Kidney (tissue), 14 donors: ENCODE data around the gene TMSB15C. TPM values are rescaled to one million over a fixed set of nuclear protein-coding genes. Genes with fewer than 3 reads are reported as not detected.
"Not testable (repeated sequence)": the region's sequence is repeated elsewhere in the genome, so short reads cannot be mapped to it uniquely, and the experiment has no call there.

ENCODE experiments used
- DNase-seq, 5 donors: peaks; one replicate each; pipeline ENCODE4 v3.0.0-alpha.2; 2013 to 2020
- FAIRE-seq: peaks from 2 replicates; lab custom pipeline; 2012; peaks lifted over from hg19 to GRCh38; lab: Jason Lieb, UNC
- H3K27ac ChIP-seq, 2 donors: one replicate each; pipeline ENCODE4 v1.7.0; 2013; ENCODE audit warnings: low read depth in 2 of 2, low read length in 2 of 2, inconsistent platforms in 1 of 2
- H3K27me3 ChIP-seq: one replicate; pipeline ENCODE4 v1.7.1; 2013; ENCODE audit warnings: low read length, inconsistent platforms; ENCODE audit not compliant: control insufficient read depth, insufficient read depth
- H3K36me3 ChIP-seq, 3 donors: one replicate each; pipeline versions ENCODE4 v1.7.0 to v1.7.1; 2013; ENCODE audit warnings: low read length in 3 of 3, control low read depth in 1 of 3, inconsistent platforms in 1 of 3; ENCODE audit not compliant: insufficient read depth in 3 of 3, control insufficient read depth in 2 of 3
- H3K4me1 ChIP-seq, 3 donors: one replicate each; pipeline versions ENCODE4 v1.7.0 to v1.7.1; 2013; ENCODE audit warnings: low read length in 3 of 3, inconsistent platforms in 1 of 3, low read depth in 1 of 3; ENCODE audit not compliant: control insufficient read depth in 2 of 3, insufficient read depth in 2 of 3
- H3K4me3 ChIP-seq, 3 donors: one replicate each; pipeline versions ENCODE4 v1.7.0 to v1.8.1; 2013; ENCODE audit warnings: low read length in 3 of 3, control low read depth in 1 of 3, inconsistent platforms in 1 of 3
- H3K9ac ChIP-seq, 3 donors: one replicate each; pipeline versions ENCODE4 v1.7.0 to v1.7.1; 2013; ENCODE audit warnings: low read length in 3 of 3, control low read depth in 1 of 3, inconsistent platforms in 1 of 3
- H3K9me3 ChIP-seq, 3 donors: one replicate each; pipeline versions ENCODE4 v1.7.0 to v1.7.1; 2013; ENCODE audit warnings: low read length in 3 of 3, control low read depth in 1 of 3, inconsistent platforms in 1 of 3; ENCODE audit not compliant: control insufficient read depth in 2 of 3, insufficient read depth in 1 of 3
- intact Hi-C: fragments of 100-400 bp; cut with DNase I; formaldehyde crosslinking; loops from one replicate; pipeline ENCODE4 v1.11.1; 2022
- polyA plus RNA-seq: library from polyadenylated mRNA; stranded (reverse); fragments of 350-450 nt; fragmentation: Illumina TruSeq; extraction: RNeasy Lipid Tissue Mini Kit (QIAGEN cat#74804); gene quantifications from one replicate; pipeline ENCODE4 v1.2.3, GENCODE V29; 2014; ENCODE audit warnings: low read depth, low replicate concordance; ENCODE audit not compliant: insufficient read depth
- total RNA-seq: library from RNA; stranded (reverse); fragmentation: NEBNext Ultra II Directional; extraction: Animal tissue kit (Norgen Biotek cat#: 25700); gene quantifications from one replicate; pipeline ENCODE4 v1.2.1, GENCODE V29; 2021
- TF ChIP-seq, protein P1 (sequence below): IDR thresholded peaks from 3 replicates; pipeline ENCODE4 v1.5.1; 2012; ENCODE audit warnings: mild to moderate bottlenecking, moderate library complexity, borderline replicate concordance; ENCODE audit not compliant: insufficient read depth; ENCODE audit errors: extremely low read depth
- donor health status: control.
- donor health status: control.
- donor health status: control.
- donor health status: control.
- donor health status: control.
- donor health status: DM: yes; HTN: yes; CAD: no.
- donor health status: Normal renal cell carcinoma (clear cell type).

Gene TMSB15C
- total and polyA plus RNA-seq, 2 donors from 2014 or later: 0.28 to 1.5 TPM

DNA sequence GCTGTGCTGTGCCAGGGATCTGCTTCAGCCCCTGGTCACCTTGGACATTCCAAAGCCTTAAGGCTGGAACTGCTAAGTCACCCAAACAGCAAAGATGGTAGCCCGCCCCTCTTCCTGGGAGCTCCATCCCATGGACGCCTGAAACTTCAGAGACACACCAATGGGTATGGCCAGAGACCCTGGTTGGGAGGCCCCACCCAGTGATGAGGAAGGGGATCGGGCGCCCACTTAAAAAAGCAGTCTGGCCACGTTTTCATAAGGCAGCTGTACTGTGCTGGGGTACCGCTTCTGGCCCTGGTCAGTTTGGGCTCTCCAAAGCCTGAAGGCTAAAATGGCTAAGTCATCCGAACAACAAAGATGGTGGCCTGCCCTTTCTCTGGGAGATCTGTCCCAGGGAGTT is 9.4 kb upstream of the TMSB15C start:
- TF ChIP-seq, protein P1, sequence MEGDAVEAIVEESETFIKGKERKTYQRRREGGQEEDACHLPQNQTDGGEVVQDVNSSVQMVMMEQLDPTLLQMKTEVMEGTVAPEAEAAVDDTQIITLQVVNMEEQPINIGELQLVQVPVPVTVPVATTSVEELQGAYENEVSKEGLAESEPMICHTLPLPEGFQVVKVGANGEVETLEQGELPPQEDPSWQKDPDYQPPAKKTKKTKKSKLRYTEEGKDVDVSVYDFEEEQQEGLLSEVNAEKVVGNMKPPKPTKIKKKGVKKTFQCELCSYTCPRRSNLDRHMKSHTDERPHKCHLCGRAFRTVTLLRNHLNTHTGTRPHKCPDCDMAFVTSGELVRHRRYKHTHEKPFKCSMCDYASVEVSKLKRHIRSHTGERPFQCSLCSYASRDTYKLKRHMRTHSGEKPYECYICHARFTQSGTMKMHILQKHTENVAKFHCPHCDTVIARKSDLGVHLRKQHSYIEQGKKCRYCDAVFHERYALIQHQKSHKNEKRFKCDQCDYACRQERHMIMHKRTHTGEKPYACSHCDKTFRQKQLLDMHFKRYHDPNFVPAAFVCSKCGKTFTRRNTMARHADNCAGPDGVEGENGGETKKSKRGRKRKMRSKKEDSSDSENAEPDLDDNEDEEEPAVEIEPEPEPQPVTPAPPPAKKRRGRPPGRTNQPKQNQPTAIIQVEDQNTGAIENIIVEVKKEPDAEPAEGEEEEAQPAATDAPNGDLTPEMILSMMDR: no peak
- Histone ChIP-seq H3K9me3 (no peaks in the 10 kb centered on the region), H3K27ac (no peak overlapping the region), H3K4me1 (no peaks in the 10 kb centered on the region), H3K36me3 (no peaks in the 10 kb centered on the region), H3K4me3 (no peak overlapping the region), H3K9ac (no peak overlapping the region), H3K27me3 (peaks cover 2% of the 10 kb centered on the region)
- DNase-seq (no peak), FAIRE-seq (no peak)
- intact Hi-C loops: no loop called here

DNA sequence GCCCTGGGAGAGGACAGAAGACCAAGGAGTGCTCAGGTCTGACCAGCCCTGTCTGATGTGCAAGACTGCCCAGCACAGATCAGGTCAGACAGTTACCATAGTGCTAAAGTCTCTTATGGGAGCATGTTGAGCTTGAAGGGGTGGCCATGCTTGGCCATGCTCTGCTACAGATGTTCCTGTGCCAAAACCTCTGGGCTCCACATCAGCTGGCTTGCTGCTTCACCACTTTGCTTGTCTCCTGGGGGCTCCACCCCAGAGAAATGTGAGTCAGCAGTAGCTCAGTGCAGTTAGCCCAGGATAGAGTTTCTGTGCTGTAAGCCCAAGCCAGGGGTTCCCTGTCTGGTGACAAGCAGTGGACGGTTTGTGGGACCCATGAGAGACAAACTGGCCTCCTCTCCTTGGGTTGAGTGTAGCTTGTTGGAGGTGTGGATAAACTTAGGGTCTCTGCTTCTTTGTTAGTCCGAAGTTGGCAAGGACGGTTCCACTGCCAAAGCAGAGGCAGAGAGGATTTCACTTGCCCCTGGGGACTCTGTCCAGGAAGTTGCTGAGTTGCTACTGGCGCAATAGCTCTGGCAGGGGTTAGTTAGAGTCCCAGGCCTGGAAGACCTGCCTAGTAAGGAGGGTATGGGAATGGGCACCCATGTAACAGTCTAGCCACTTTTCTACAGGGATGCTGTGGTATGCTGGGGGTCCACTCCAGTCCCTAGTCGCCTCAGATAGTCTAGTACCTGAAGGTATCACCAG is 8.7 kb upstream of the TMSB15C start:
- Histone ChIP-seq H3K9me3 (no peaks in the 10 kb centered on the region), H3K4me1 (no peaks in the 10 kb centered on the region), H3K4me3 (no peak overlapping the region), H3K27ac (no peak overlapping the region), H3K9ac (no peak overlapping the region), H3K27me3 (peaks cover 2% of the 10 kb centered on the region), H3K36me3 (no peaks in the 10 kb centered on the region)
- FAIRE-seq: no peak
- TF ChIP-seq, protein P1: no peak
- intact Hi-C loops: no loop called here
- no peak for DNase-seq

DNA sequence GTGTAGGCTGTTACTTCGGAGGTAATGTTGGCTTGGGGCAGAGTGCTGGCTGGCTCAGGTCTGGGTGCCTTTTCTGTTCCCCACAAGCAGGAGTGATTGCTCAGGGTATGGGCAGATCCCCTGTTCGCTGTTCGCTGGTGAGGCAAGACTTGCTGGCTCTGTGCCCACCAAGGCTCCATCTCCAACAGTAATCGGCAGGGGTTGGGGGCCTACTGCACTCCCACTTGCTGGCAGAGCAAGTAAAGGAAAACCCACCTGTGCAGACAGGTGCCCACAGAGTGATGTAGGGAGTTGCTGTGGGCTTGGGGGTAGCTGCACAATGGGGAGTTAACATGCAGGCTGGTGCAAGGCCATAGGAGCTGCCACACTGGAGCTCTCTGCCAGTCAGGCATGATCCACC is 8.0 kb upstream of the TMSB15C start:
- DNase-seq (no peak), FAIRE-seq (no peak)
- Histone ChIP-seq H3K4me1 (no peaks in the 10 kb centered on the region), H3K9me3 (no peaks in the 10 kb centered on the region), H3K9ac (no peak overlapping the region), H3K27ac (no peak overlapping the region), H3K36me3 (no peaks in the 10 kb centered on the region), H3K4me3 (no peak overlapping the region), H3K27me3 (peaks cover 2% of the 10 kb centered on the region)
- intact Hi-C loops: no loop called here
- TF ChIP-seq, protein P1: no peak

DNA sequence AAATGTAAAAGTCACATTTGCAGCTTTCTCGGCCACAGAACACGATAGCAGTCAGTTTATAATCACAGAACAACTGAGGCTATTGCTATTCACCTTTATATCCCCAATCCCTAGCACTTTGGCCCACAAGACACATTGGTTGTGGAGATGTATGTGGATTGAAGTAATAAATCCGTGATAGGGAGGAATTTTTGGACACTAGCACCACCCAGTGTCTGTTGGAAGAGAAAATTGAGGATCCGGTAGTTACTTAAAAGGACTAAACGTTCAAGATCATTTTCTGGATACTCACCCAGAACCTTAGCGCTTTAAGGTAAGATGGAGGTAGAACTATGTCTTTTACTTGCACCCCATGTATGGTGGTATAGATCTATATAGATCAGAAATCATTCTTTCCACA is 1.8 kb upstream of the TMSB15C start:
- DNase-seq, H3K4me3 ChIP-seq, intact Hi-C loops, H3K36me3 ChIP-seq, H3K27me3 ChIP-seq, H3K9ac ChIP-seq, H3K27ac ChIP-seq, H3K9me3 ChIP-seq, FAIRE-seq, H3K4me1 ChIP-seq: not testable (repeated sequence)

DNA sequence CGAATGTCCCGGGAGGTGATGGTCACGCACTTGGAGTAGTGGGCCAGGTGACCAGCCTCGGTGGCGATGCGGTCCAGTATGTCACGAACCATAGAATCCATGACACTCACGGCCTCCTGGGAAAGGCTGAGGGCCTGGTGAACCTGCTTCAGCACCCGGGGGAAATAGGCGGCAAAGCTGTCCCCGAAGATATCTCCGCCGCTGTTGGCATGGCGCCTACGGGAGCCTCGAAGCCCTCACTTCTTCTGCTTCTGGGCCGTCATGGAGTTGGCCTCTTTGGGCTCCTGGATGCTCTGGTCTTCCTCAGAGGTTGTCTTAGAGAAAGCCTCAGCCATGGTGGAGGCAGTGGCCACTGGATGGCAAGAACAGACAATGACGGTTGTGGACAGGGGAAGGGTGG is 13.4 kb downstream of the TMSB15C start:
- intact Hi-C loops, H3K27ac ChIP-seq, H3K27me3 ChIP-seq, H3K4me3 ChIP-seq, H3K9me3 ChIP-seq, H3K36me3 ChIP-seq, FAIRE-seq, H3K9ac ChIP-seq, H3K4me1 ChIP-seq, DNase-seq: not testable (repeated sequence)

DNA sequence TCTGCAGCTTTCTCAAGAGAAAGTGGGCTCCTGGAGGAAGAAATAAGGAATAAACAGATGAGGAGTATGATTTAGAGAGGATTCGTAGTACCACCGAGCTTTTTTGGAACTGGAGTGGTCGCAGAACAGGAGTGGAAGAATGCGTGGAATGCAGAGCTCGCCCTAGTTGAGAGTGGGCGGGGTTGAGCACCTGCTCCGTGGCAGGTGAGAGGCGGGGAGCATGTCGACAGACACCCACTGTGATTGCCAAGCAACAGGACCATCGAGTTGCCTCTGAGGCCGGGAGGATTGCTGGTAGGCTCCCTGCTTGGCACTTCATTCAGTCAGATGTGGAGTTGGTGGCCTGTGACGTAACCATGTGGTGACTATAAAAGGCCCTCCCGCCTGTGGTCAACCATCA is 21.1 kb downstream of the TMSB15C start:
- FAIRE-seq: not testable (repeated sequence)

More for the DNA sequence above, 21.1 kb downstream of the TMSB15C start:
- H3K36me3 ChIP-seq, H3K4me3 ChIP-seq, intact Hi-C loops, H3K9ac ChIP-seq, DNase-seq, H3K9me3 ChIP-seq, H3K27ac ChIP-seq, H3K27me3 ChIP-seq, H3K4me1 ChIP-seq: not testable (repeated sequence)
